GM20431 (cell line): Measurements from ENCODE around the gene RBM8A.
"Not testable (repeated sequence)": the region's sequence is repeated elsewhere in the genome, so short reads cannot be mapped to it uniquely, and the experiment has no call there.

Experiments used
- in situ Hi-C: fragments of 300-500 bp; cut with MseI, MboI; formaldehyde crosslinking; loops from one replicate; pipeline ENCODE4 v1.15.0; 2020; ENCODE audit warnings: low sequenced_read_pairs; ENCODE audit not compliant: unreplicated experiment

Gene RBM8A

DNA sequence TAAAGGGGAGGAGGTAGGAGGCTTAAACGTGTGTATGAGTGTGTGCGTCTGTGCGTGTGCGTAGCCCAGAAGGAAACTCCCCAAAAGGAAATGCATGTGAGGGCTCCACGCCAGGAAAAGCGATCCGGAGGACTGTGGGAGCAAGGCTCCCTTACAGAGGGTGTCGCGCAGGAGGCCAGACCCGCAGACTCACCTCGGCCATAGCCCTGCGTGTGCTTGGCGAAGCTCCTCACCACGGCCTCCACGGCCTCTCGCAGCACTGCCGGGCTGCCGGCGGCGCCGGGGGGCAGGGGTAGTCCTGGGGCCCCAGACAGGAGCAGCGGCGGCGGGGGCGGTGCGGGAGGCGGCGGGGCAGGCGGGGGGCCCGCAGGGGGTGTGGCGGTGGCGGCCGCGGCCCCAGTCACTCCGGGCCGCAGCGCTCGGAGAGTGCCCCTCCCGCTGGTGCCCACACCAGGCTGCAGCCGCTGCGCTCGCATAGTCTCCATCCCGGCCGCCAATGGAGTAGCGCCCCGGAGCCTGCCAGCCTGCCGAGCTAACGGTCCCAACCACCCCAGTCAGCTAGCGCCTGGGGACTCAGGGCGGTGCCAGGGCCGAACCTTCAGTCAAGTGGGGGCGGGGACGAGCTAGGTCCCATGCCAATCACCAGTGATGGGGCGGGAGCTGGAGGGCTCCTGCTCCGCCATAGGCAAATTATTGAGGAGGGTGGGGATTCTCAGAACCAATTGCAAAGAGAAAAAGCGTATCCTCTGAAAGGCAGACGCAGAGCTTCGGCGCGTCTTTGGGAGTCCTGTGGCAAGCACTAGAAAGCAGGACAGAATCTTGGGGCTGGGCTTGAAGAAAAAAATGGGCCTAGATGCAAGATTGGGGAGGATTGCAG, 30.4 kb upstream of the RBM8A start, which contains the start of gene LIX1L:
Gene LIX1L, minus strand, starts transcription at position 575 of the 877 bp plus-strand sequence. Its CDS starts 90 bp downstream, at position 485.
- in situ Hi-C loops, result no loop called here

DNA sequence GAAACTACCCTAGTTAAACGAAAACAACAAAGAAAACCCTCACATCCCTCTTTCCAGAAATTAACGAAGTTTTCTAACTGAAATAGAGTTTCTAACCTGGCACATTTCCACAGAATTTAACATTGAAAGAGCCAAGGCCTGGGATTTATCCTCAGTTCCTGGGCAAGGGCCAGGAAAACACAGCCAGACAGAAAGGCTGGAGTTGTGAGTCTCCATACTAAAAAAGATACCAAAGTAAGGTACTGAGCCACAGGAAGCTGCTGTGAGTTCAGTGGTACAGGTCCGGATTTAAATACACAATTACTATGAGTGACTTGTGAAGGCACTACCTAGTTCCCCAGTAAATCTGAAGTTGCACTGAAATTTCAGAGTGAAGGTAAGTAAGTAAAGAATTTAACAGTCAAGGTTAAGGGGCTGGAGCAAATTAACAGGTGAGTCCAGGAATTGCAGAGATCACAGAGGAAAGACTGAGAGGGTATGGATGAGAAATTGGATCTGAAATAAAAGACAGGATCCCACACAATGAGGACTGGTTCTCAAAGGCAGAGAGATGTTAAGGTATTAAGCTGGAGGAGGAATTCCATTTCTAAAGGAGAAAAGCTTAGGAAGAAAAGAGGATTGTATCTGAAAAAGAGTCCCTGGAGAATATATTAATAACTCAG, 29.6 kb upstream of the RBM8A start:
- in situ Hi-C loops, result no loop called here

DNA sequence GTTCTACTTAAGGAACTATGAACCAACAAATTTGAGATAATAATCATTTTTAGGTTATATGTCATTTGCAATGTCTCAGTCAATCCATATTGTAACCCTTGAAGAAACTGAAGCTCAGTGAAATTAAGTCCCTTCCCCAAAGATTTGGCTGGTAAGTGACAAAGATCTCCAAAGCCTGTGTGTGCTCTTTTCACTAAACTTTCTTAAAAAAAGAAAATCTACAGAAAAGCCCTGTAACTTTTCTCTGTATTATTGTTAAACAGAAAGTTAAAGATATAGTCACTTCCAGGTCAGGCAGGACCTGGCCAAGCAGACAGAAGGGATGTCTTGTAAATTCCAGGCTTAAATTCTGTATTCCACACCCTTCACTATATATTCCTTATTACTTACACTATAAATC, 29.1 kb upstream of the RBM8A start:
- in situ Hi-C loops, result no loop called here

DNA sequence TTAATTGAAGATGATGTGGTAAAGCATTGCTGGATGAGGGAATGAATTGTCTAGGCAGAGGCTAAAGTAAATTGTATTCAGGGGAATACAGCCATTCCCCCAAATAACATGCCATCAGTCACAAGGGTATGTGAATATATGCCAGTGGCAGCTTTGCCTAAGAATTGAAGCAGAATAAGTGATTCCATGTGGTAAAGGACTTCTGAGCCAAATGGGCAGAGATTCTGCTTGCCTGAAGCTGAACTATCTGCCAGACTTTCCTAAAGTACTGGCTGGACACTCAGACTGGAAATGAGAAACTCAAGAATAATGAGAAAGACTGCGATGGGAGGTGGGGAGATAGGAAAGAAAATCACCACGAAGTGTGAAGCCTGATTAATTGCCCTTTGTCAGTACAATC, 28.2 kb upstream of the RBM8A start:
- in situ Hi-C loops, result no loop called here

DNA sequence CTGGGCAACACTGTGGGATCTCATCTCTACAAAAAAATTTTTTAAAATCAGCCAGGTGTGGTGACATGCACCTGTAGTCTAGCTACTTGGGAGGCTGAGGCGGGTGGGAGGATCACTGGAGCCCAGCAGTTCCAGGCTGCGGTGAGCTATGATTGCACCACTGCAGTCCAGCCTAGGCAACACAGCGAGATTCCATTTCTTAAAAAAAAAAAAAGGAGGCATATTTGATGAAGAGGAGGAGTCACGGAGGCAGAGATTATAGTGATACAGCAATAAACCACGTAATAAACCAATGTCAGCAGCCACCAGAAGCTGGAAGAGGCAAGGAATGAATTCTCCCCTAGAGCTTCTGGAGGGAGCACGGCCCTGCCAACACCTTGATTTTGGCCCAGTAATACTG, 26.6 kb upstream of the RBM8A start:
- in situ Hi-C loops, result no loop called here

DNA sequence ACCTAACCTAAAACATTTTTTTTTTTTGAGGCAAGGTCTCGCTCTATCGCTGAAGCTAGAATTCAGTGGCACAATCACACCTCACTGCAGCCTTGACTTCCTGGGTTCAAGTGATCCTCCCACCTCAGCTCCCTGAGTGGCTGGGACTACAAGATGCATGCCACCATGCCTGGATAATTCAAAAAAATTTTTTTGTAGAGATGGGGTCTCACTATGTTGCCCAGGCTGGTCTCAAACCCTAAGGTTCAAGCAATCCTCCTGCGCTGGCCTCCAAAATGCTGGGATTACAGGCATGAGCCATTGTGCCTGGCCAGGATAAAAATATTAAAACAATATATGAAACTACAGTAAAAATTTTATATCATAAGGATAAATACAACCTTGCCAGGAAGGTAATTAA, 25.6 kb upstream of the RBM8A start:
- in situ Hi-C loops, result no loop called here

DNA sequence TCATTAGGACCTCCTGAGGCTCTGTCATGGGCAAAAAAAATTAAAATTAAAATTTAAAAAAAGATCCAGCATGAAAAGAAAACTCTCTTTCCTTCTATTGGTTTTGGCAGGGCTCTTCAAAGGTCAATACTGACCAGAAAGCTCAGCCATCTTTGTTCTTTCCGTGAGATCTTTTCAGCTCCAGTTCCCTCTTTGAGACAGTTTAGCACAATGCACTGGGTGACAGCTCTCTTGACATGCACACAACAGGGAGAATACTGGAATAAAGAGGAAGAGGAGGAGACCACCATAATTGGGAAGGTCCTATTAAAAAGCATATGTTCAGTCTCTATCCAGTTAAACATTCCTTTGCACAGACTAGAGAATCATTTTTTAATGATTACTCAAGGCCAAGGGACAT, 24.2 kb upstream of the RBM8A start:
- in situ Hi-C loops, result no loop called here

DNA sequence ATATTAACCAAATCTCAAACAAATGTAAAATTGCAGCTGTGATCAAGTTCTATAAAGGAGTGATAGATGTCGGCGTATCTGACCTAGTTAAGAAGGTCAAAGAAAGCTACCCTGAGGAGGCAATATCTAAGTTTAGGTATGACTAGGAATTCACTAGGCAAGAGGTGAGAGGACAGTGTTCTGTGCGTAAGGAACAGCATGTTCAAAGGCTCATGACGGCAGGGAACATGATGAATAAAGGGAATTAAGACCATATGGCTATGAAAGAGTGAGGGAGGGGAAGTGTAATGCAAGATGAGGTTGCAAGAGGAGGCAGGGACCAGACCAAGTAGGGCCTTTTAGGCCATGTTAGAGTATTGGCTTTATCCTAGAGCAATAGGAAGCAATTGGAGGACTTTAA, 21.9 kb upstream of the RBM8A start:
- in situ Hi-C loops, result no loop called here

DNA sequence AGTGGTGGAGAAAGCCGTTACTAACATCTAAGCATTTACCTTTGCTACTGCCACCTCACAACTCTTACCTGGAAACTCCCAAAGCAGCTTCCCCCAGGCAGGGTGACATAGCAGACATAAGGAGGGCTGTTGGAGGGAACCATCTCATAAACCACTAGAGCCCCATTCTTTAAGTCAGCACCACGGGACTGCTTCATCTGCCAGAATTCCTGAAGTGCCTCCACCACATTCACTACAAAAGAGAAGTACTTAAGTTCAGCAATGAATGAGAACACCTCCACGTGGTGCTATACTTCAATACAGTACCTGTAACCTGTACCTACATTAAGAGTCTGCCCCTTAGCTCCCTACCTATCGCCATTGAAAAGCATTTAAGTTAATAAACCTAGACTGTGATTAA, 20.3 kb upstream of the RBM8A start:
- in situ Hi-C loops, result no loop called here

DNA sequence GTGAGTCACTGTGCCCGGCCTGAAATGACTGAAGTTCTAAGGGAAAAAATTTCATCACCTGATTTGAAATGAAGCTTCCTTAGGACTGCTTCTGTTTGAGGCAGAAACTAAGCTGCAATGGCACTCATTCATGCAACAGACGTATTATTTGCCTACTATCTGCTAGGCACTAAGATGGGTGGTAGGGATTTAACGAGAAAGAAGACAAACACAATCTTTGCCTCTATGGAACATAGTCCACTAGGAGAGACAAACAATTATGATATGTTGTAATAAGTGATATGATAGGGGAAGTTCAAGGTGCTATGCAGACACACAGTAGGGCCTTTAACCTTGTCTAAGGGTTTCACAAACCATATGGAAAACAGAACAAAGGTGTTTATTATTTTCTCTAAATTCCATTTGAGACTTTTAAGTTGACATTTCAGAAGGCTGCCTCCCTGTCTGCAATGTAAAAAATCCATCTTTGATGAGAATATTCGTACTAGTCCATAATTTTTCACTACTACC, 19.2 kb upstream of the RBM8A start:
- in situ Hi-C loops, result no loop called here

DNA sequence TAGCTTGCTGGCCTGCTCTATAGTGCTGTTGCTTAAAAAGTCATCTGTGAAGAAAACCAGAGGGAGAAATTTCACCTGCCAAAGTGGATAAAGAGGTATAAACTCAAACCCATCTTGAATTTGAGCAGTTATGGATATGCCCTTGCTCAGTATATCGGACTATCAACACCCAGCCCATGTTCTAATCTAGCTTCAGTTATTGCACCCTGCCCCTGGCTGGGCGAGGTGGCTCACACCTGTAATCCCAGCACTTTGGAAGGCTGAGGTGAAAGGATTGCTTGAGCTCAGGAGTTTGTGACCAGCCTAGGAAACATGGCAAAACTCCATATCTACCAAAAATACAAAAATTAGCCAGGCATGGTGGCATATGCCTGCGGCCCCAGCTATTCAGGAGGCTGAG, 17.2 kb upstream of the RBM8A start:
- in situ Hi-C loops, result no loop called here

DNA sequence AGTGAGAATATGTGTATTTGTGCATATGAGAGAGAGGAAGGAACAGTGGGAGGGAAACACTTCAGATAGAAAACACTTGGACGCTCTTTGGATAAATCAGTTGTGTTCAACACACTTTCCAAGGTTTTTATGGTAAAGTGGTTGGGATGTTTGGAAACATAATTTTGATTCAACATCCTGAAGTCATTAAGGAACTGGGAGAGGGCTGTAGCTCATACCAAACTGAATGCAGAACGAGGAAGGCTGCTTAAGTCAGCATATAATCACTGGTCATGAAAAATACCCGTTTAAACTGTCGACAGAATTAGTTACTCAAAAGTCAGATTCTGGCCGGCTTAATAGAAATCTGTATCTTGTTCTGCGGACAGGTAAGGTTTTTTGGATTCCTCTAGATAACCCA, 15.6 kb upstream of the RBM8A start:
- in situ Hi-C loops, result no loop called here

DNA sequence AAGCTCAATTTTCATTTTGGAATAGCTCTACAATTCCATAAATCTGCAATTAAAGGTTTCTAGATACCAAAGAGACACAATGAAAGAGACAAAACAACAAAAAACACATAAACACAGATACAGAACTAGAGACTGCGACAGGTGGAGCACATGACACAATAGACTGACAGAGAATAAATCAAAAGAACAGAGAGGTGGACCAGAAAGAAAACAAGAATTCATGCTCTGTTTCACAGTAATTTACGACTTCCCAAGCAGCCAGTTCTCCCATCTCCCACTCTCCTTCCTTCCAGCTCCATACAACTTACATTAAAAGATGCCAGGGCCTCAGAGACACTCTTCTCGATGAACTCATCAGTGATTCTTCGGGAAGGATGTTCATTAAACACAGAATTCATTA, 15.1 kb upstream of the RBM8A start:
- in situ Hi-C loops, result no loop called here

DNA sequence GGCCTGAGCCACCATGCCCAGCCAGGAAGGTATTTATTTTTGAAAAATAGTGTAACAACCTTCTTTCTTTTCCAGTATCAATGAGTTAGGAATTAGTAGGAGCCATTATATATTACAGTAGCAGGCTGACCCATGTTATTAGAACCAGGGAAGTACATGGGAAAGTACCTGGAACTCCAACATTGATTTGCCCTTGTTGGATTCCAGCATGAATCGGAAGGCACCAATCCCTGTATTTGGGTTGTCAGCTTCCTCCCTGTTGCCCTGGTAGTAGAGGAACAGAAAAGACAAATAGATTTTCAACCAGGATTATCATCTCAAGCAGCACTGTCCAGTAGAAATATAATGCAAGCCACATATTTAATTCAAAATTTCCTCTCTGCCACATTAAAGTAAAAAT, 10.2 kb upstream of the RBM8A start:
- in situ Hi-C loops, result no loop called here

DNA sequence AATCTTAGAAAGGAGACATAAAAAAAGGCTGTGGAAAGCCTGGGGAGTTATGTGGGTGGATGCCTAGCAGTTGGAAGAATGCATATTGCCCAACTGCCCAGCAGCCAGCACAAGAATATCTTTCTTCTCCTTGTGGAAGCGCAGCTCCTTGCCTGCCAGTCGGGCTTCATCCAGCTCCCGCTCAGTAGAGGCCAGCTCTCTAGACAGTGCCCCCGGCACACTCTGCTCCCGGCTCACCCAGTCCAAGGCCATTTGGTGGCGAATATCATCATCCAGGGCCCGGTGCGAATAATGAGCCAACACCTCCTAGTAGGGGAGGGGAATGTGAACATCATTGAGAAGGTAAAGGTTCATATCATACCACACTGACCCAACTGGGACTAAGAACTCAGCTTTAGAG, 9.0 kb upstream of the RBM8A start:
- in situ Hi-C loops, result no loop called here

DNA sequence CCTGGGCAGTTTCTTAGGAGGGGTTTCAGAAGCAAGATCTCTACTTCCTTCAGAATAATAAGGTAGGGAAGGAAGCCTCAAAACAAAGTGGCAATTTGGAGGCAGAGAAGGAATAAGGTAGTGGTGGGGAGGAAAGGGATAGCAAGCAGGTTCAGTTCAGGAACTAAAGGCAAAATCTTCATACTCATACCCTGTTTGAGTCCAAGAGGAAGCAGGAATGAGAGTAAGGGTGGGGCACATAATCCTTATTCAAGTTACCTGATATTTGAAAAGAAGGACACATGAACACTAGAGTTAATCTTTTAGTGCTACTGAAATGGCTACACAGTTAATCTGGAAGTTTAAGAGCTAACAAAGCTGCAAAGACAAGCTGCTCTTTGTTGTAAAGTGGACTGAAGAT, 8.4 kb upstream of the RBM8A start:
- in situ Hi-C loops, result no loop called here

DNA sequence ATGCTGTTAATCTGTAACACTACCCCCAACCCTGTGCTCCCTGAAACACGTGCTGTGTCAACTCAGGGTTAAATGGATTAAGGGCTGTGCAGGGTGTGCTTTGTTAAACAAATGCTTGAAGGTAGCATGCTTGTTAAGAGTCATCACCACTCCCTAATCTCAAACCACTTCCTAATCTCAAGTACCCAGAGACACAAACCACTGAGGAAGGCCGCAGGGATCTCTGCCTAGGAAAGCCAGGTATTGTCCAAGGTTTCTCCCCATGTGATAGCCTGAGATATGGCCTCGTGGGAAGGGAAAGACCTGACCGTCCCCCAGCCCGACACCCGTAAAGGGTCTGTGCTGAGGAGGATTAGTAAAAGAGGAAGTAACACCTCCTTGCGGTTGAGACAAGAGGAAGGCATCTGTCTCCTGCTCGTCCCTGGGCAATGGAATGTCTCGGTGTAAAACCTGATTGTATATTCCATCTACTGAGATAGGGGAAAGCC, 5.3 kb upstream of the RBM8A start:
- in situ Hi-C loops, result not testable (repeated sequence)

DNA sequence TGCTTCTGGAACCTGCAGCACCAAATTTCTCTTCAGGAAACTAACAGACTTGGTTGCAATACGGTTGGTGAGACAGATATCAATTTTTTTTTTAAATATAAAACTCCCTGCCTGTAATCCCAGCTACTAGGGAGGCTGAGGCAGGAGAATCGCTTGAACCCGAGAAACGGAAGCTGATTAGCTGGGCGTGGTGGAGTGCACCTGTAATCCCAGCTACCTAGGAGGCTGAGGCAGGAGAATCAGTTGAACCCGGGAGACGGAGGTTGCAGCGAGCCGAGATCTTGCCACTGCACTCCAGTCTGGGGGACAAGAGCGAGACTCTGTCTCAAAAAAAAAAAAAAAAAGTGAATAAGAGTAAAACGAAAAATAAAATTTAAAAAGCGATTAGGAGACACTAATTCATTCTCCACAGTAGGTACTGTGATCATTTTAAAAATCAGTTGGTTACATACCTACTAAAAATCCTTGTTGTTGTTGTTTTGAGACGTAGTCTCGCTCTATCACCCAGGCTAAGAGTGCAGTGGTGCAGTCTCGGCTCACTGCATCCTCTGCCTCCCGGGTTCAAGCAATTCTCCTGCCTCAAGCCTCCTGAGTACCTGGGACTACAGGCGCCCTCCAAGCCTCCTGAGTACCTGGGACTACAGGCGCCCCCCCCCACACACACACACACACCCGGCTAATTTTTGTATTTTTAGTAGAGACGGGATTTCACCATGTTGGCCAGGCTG, 796 bp upstream of the RBM8A start:
- in situ Hi-C loops, result no loop called here

DNA sequence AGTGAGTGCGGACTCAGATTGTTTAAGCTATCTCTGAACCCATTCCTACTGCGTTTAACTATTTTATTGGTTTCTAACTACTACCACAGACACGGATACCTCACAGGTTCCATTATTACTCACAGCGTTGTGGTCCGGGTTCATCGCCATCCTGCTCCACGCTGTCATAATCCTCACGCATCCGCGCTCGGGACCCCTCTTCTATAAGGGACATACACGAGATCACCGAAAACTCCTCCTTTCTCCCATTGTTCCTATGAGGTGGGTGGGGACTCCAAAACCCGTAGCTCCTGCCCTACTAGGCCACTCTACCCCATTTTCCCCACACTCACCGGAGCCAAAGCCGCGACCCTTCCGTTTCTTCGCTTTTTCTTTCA, 610 bp downstream of the RBM8A start:
- in situ Hi-C loops, result no loop called here

DNA sequence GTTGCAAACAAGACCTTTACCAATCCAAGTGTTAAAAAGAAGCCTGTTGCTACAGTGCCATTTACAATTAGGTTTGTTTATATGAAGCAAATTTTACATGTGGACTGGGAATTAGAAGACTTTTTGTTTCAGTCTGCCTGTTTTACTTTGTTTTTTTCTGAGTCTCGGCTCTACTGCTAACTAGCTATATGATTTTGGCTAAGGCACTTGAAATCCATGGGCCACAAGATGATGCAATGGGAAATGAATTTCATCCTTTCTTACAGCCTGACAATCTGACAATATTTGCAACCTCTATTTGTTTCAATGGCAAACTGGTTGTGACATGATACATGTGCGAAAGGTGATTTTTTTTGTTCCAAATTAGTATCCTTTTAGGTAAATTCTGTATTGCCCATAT, 5.0 kb downstream of the RBM8A start:
- in situ Hi-C loops, result no loop called here

DNA sequence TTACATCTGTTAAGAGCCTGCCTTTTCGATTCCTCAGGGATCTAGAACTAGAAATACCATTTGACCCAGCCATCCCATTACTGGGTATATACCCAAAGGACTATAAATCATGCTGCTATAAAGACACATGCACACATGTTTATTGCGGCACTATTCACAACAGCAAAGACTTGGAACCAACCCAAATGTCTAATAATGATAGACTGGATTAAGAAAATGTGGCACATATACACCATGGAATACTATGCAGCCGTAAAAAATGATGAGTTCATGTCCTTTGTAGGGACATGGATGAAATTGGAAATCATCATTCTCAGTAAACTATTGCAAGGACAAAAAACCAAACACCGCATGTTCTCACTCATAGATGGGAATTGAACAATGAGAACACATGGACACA, 7.0 kb downstream of the RBM8A start:
- in situ Hi-C loops, result not testable (repeated sequence)
